Measurements from ENCODE around the gene STON1. TPM values are rescaled to one million over a fixed set of nuclear protein-coding genes. Genes with fewer than 3 reads are reported as not detected.

STON1 gene
- total and polyA plus RNA-seq, 4 donors = 0.90 to 3.8 (median 1.2) TPM

GRCh38 chr2:48584551-48584950, 54.6 kb downstream of the STON1 start:
- WGBS = 98% methylated on average over 4 of the region's 4 CpGs
- Histone ChIP-seq H3K27ac (ENCODE audit: low read depth in 1 of 2, low read length in 2 of 2) (no peak overlapping the region), H3K4me3 (ENCODE audit: low read depth in 1 of 3, low read length in 3 of 3) (no peak overlapping the region), H3K4me1 (ENCODE audit: control insufficient read depth in 4 of 4, insufficient read depth in 4 of 4, low read length in 3 of 4) (no peaks in the 10 kb centered on the region), H3K9ac (ENCODE audit: low read depth in 1 of 2, low read length in 2 of 2) (no peak overlapping the region), H3K9me3 (ENCODE audit: control insufficient read depth in 4 of 4, low read length in 3 of 4) (no peaks in the 10 kb centered on the region), H3K36me3 (ENCODE audit: control insufficient read depth in 4 of 4, insufficient read depth in 3 of 4, low read depth in 1 of 4, low read length in 3 of 4) (no peaks in the 10 kb centered on the region), H3K27me3 (ENCODE audit: control insufficient read depth in 4 of 4, insufficient read depth in 4 of 4, low read length in 3 of 4) (no peaks in the 10 kb centered on the region)
- TF ChIP-seq FOXA2 (IDR thresholded peaks at IDR 0.05) (no peak), HNF4G (IDR thresholded peaks at IDR 0.05) (no peak), RAD21 (IDR thresholded peaks at IDR 0.05) (no peak), EGR1 (IDR thresholded peaks at IDR 0.05; ENCODE audit: low read depth in 2 of 2) (no peak), GABPA (IDR thresholded peaks at IDR 0.05 in 1 of 2, conservative IDR thresholded peaks at IDR 0.05 in 1 of 2) (no peak), MAX (IDR thresholded peaks at IDR 0.05) (no peak), TAF1 (conservative IDR thresholded peaks at IDR 0.05) (no peak), ATF3 (IDR thresholded peaks at IDR 0.05) (no peak), ZBTB33 (IDR thresholded peaks at IDR 0.05) (no peak), SP1 (IDR thresholded peaks at IDR 0.05) (no peak), YY1 (IDR thresholded peaks at IDR 0.05) (no peak), NR2F2 (IDR thresholded peaks at IDR 0.05) (no peak), CTCF (IDR thresholded peaks at IDR 0.05; ENCODE audit: low read depth, low read length, missing input control) (no peak), RXRA (IDR thresholded peaks at IDR 0.05) (no peak), HNF4A (conservative IDR thresholded peaks at IDR 0.05) (no peak), JUND (IDR thresholded peaks at IDR 0.05) (no peak), REST (IDR thresholded peaks at IDR 0.05) (no peak)
- no peak for DNase-seq (ENCODE audit: low spot score)

GRCh38 chr2:48586433-48586832, 56.5 kb downstream of the STON1 start:
- H3K27me3 ChIP-seq (ENCODE audit: control insufficient read depth in 4 of 4, insufficient read depth in 4 of 4, low read length in 3 of 4) = no peaks in the 10 kb centered on the region
- whole genome bisulfite sequencing = 61% methylated on average over 4 of the region's 4 CpGs
- H3K4me1 ChIP-seq (ENCODE audit: control insufficient read depth in 4 of 4, insufficient read depth in 4 of 4, low read length in 3 of 4) = no peaks in the 10 kb centered on the region
- no peaks in the 10 kb centered on the region for H3K36me3 ChIP-seq (ENCODE audit: control insufficient read depth in 4 of 4, insufficient read depth in 3 of 4, low read depth in 1 of 4, low read length in 3 of 4)
- H3K27ac ChIP-seq (ENCODE audit: low read depth in 1 of 2, low read length in 2 of 2) = no peak overlapping the region
- H3K9ac ChIP-seq (ENCODE audit: low read depth in 1 of 2, low read length in 2 of 2) = no peak overlapping the region
- no peak for DNase-seq (ENCODE audit: low spot score)
- H3K4me3 ChIP-seq (ENCODE audit: low read depth in 1 of 3, low read length in 3 of 3) = no peak overlapping the region
- no peaks in the 10 kb centered on the region for H3K9me3 ChIP-seq (ENCODE audit: control insufficient read depth in 4 of 4, low read length in 3 of 4)
- TF ChIP-seq TAF1 (conservative IDR thresholded peaks at IDR 0.05) (no peak), RAD21 (IDR thresholded peaks at IDR 0.05) (no peak), HNF4A (conservative IDR thresholded peaks at IDR 0.05) (no peak), HNF4G (IDR thresholded peaks at IDR 0.05) (no peak), MAX (IDR thresholded peaks at IDR 0.05) (no peak), EGR1 (IDR thresholded peaks at IDR 0.05; ENCODE audit: low read depth in 2 of 2) (no peak), RXRA (IDR thresholded peaks at IDR 0.05) (no peak), REST (IDR thresholded peaks at IDR 0.05) (no peak), ATF3 (IDR thresholded peaks at IDR 0.05) (no peak), CTCF (IDR thresholded peaks at IDR 0.05; ENCODE audit: low read depth, low read length, missing input control) (no peak)
